ENCODE measurements around the gene FAM174A. TPM values are rescaled to one million over a fixed set of nuclear protein-coding genes. Genes with fewer than 3 reads are reported as not detected.
A peak's percentile ranks its signal among the peaks of the same experiment; 100 is the strongest.
"Not testable (repeated sequence)": the region's sequence is repeated elsewhere in the genome, so short reads cannot be mapped to it uniquely, and the experiment has no call there.

Gene FAM174A
- total RNA-seq, 1 donor from 2014 or later, result 35.9 TPM

DNA sequence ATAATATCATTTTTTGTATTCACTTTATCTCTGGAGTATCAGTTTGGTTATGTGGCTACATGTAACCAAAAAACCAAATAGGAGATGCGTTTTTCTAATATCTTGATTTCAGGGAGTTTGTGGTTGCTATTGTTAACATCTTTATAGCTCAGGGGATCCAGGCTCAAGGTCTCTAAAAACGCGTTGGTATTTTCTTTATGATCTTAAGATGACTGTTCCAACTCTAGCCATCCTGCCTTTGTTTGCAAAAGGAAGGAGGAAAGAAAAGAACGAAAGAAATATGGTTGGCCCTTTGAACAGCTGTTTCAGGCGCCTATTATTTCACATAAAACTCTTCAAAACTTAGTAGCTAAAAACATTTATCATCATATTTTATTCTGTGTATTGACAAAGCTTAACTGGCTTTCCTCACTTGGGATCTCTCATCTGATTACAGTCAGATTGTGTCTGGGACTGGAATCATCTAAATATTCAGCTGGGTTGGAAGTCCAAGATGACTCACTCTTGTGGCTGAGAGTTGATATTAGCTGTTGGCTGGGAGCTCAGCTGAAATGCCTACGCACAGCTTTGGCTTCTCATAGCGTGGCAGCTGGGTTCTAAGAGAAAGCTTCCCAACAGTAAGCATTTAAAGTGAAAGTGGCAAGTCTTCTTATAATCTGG lies 60.1 kb downstream of the FAM174A start:
- H3K4me3 ChIP-seq (ENCODE audit: low read depth, low read length), result no peak overlapping the region
- peak; percentile 61 for DNase-seq (ENCODE audit: low read depth)
- TF ChIP-seq, protein P1, sequence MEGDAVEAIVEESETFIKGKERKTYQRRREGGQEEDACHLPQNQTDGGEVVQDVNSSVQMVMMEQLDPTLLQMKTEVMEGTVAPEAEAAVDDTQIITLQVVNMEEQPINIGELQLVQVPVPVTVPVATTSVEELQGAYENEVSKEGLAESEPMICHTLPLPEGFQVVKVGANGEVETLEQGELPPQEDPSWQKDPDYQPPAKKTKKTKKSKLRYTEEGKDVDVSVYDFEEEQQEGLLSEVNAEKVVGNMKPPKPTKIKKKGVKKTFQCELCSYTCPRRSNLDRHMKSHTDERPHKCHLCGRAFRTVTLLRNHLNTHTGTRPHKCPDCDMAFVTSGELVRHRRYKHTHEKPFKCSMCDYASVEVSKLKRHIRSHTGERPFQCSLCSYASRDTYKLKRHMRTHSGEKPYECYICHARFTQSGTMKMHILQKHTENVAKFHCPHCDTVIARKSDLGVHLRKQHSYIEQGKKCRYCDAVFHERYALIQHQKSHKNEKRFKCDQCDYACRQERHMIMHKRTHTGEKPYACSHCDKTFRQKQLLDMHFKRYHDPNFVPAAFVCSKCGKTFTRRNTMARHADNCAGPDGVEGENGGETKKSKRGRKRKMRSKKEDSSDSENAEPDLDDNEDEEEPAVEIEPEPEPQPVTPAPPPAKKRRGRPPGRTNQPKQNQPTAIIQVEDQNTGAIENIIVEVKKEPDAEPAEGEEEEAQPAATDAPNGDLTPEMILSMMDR (conservative IDR thresholded peaks at IDR 0.05; ENCODE audit: low read depth, low read length), result no peak

DNA sequence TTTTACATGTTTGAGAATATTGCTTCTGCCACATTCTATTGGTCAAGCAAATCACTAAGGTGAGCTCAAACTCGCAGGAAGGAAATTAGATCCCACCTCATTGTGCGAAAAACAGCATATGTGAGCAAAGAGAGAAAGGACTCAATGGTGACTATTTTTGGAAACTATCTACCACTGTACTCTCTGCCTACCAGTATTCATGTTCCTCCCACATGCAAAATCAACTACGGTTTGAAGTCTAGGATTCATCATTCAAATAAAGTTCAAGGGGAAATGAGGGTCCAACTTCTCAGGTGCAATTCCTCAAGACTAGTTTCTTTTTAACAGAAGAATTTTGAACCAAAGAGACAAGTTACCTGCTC lies 60.6 kb downstream of the FAM174A start:
- TF ChIP-seq, protein P1 (conservative IDR thresholded peaks at IDR 0.05; ENCODE audit: low read depth, low read length), result no peak
- no peak for DNase-seq (ENCODE audit: low read depth)
- H3K4me3 ChIP-seq (ENCODE audit: low read depth, low read length), result no peak overlapping the region

DNA sequence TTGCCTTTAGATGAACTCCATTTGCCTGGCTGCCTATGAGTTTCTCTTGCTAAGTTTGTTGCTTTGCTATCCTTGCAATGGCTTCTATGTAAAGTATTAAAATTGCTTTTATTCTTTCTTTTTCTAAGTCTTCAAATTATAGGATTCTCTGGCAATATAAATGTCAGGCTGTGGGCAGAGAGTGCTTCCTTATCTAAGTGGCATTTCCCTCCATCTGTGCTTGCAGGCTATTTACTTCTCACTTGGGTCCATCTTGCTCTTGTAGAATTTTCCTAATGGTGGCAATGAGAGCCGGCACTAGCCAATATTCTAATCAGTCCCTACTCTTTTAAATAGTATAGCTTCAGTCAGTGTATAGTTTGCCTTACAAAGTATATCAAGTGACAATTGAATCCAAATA lies 63.3 kb downstream of the FAM174A start:
- no peak for DNase-seq (ENCODE audit: low read depth)
- no peak overlapping the region for H3K4me3 ChIP-seq (ENCODE audit: low read depth, low read length)
- TF ChIP-seq, protein P1 (conservative IDR thresholded peaks at IDR 0.05; ENCODE audit: low read depth, low read length), result no peak

DNA sequence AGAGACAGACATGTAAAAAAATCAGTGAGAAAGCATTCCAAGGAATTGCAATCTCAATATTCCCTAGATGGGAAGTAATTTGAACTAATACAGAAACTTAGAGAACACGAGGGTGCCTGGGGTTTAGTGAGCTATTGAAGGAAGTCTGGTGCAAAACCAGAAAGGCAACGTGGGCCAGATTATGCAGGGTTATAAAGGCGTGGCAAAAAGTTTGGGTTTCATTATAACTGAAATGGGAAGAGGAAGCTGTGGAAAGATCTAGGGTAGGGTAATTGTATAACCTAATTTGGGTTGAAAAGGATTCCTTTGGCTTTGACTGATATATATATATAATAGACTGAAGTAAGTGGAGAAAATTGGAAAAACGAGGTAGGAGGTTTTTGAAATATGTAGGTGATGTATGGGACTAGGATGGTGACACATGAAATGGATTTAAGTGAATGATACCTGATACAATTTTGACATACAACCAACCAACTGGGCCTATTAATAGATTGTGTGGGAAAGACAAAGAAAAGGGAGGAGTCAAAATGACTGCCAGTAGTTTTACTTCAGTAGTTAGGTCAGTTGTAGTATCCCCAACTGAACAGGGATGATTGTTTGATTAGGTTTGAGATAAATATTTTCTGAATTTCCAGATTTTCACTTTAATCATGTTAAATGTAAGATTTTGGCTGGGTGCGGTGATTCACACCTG lies 65.3 kb downstream of the FAM174A start:
- TF ChIP-seq, protein P1 (conservative IDR thresholded peaks at IDR 0.05; ENCODE audit: low read depth, low read length), result no peak
- no peak for DNase-seq (ENCODE audit: low read depth)
- H3K4me3 ChIP-seq (ENCODE audit: low read depth, low read length), result no peak overlapping the region

DNA sequence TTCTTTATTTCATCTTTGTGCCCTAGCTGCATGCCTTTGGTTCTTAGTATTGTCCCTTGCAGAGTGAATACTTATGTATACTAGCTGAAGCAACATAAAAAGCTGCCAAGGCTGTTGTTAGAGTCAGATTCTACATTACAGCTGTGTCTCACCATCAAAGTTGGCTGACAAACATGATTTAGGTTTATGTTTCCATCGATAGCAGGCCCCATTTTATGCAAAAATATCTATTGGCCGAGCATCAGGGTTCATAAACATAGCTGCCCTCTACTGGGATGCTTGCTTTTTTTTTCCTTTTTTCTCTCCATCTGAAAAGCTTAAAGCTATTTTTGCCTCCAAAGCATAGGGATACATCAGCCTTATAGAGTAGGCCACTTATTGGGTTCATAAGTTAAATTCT lies 68.0 kb downstream of the FAM174A start:
- H3K4me3 ChIP-seq (ENCODE audit: low read depth, low read length), result no peak overlapping the region
- TF ChIP-seq, protein P1 (conservative IDR thresholded peaks at IDR 0.05; ENCODE audit: low read depth, low read length), result no peak
- no peak for DNase-seq (ENCODE audit: low read depth)

DNA sequence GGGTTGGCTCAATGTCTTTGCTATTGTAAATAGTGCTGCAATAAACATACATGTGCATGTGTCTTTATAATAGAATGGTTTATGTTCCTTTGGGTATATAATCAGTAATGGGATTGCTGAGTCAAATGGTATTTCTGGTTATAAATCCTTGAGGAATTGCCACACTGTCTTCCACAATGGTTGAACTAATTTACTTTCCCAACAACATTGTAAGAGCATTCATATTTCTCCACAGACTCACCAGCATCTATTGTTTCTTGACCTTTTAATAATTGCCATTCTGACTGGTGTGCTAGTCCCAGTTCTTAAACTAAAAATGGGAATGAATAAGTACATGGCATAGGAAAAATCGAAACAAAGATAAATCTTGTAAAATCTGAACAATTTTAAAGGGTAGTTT lies 68.8 kb downstream of the FAM174A start:
- not testable (repeated sequence) for H3K4me3 ChIP-seq (ENCODE audit: low read depth, low read length); DNase-seq (ENCODE audit: low read depth)

DNA sequence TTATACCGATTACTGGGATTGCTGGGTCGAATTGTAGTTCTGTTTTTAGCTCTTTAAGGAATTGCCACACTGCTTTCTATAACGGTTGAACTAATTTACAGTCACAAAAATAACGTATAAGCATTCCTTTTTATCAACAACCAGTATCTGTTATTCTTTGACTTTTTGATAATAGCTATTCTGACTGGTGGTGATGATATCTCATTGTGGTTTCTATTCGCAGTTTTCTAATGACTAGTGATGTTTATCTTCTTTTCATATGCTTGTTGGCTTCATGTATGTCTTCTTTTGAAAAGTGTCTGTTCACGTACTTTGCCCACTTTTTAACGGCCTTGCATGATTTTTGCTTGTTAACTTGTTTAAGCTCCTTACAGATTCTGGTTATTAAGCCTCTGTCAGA lies 74.4 kb downstream of the FAM174A start:
- TF ChIP-seq, protein P1 (conservative IDR thresholded peaks at IDR 0.05; ENCODE audit: low read depth, low read length), result no peak
- no peak for DNase-seq (ENCODE audit: low read depth)
- H3K4me3 ChIP-seq (ENCODE audit: low read depth, low read length), result no peak overlapping the region
